OCI-LY1 (cell line): ENCODE results near the gene APPBP2.

Experiments used
- EZH2 ChIP-seq: fragments of 200-600 bp; sonication (generic), shearing (Covaris generic); IDR thresholded peaks from 2 replicates; pipeline ENCODE4 v1.8.0; 2017; ENCODE audit warnings: borderline replicate concordance, mixed run types, mild to moderate bottlenecking, antibody characterized with exemption, low read length, moderate library complexity, mixed read lengths
- TF ChIP-seq, protein P1 (sequence below): fragments of 200-600 bp; sonication (generic), shearing (Covaris generic); IDR thresholded peaks from 2 replicates; pipeline ENCODE4 v1.5.1; 2017; ENCODE audit warnings: mild to moderate bottlenecking, antibody characterized with exemption, low read length, moderate library complexity, mixed read lengths

DNA sequence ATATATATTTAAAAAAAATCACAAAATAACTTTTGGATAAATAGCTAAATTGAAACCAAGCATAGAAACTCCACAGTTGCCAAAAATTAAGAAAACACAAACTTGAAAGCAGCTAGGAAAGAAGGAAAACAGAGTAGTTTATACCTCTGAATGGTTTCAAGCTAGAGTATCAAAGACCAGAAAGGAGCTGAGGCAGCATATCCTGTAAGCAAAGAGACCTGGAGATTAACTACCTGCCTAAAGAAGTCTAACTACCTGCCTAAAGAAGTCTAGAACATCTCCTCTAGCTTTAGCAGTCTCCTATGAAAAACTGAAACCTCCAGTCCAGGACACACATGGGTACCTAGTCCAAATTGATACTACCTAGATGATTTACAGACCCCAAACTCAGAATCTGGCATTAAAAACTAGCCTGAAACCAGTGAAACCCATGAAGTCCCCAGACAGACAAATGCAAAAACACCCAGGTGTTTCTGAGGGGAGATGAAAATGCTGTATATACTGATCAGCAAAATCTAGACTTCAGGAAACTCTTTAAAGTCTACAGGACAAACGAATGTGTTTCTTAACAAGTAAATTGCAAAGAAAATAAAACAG lies 17.6 kb downstream of the APPBP2 start:
- TF ChIP-seq, protein P1, sequence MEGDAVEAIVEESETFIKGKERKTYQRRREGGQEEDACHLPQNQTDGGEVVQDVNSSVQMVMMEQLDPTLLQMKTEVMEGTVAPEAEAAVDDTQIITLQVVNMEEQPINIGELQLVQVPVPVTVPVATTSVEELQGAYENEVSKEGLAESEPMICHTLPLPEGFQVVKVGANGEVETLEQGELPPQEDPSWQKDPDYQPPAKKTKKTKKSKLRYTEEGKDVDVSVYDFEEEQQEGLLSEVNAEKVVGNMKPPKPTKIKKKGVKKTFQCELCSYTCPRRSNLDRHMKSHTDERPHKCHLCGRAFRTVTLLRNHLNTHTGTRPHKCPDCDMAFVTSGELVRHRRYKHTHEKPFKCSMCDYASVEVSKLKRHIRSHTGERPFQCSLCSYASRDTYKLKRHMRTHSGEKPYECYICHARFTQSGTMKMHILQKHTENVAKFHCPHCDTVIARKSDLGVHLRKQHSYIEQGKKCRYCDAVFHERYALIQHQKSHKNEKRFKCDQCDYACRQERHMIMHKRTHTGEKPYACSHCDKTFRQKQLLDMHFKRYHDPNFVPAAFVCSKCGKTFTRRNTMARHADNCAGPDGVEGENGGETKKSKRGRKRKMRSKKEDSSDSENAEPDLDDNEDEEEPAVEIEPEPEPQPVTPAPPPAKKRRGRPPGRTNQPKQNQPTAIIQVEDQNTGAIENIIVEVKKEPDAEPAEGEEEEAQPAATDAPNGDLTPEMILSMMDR, result no peak
- TF ChIP-seq EZH2, result no peak
